ENCODE measurements around the gene ZCCHC24.

The ZCCHC24 gene

GRCh38 chr10:79367426-79368189 lies 77.8 kb downstream of the ZCCHC24 start:
- H3K9ac ChIP-seq: no peak overlapping the region
- H3K79me2 ChIP-seq (ENCODE audit: insufficient read depth, low read depth): no peaks in the 10 kb centered on the region
- no peak overlapping the region for H3K4me2 ChIP-seq
- no peak for TF ChIP-seq CTCF (conservative IDR thresholded peaks at IDR 0.05; ENCODE audit: low read depth, low read length)
- H3K27me3 ChIP-seq (ENCODE audit: insufficient read depth, low read depth): no peaks in the 10 kb centered on the region
- no peaks in the 10 kb centered on the region for H3K36me3 ChIP-seq (ENCODE audit: insufficient read depth)
- no peak overlapping the region for H2AFZ ChIP-seq (ENCODE audit: low read depth)
- H3K4me1 ChIP-seq (ENCODE audit: low read depth, poor library complexity, severe bottlenecking): peaks cover under 1% of the 10 kb centered on the region
- no peaks in the 10 kb centered on the region for H4K20me1 ChIP-seq (ENCODE audit: insufficient read depth)
- H3K27ac ChIP-seq: no peak overlapping the region
- no peak overlapping the region for H3K4me3 ChIP-seq (IDR thresholded peaks at IDR 0.05; ENCODE audit: insufficient read depth, low read depth, low read length)

- Histone ChIP-seq H4K20me1 (ENCODE audit: insufficient read depth) (no peaks in the 10 kb centered on the region), H3K9ac (no peak overlapping the region), H3K79me2 (ENCODE audit: insufficient read depth, low read depth) (no peaks in the 10 kb centered on the region), H3K4me3 (IDR thresholded peaks at IDR 0.05; ENCODE audit: insufficient read depth, low read depth, low read length) (no peak overlapping the region), H2AFZ (ENCODE audit: low read depth) (no peak overlapping the region), H3K36me3 (ENCODE audit: insufficient read depth) (no peaks in the 10 kb centered on the region), H3K4me2 (no peak overlapping the region), H3K27ac (no peak overlapping the region), H3K27me3 (ENCODE audit: insufficient read depth, low read depth) (no peaks in the 10 kb centered on the region), H3K4me1 (ENCODE audit: low read depth, poor library complexity, severe bottlenecking) (no peaks in the 10 kb centered on the region)
- no peak for TF ChIP-seq CTCF (conservative IDR thresholded peaks at IDR 0.05; ENCODE audit: low read depth, low read length)
These were observed 83.6 kb downstream of the ZCCHC24 start for GRCh38 chr10:79361726-79362397.

- Histone ChIP-seq H3K4me1 (ENCODE audit: low read depth, poor library complexity, severe bottlenecking) (no peaks in the 10 kb centered on the region), H3K36me3 (ENCODE audit: insufficient read depth) (no peaks in the 10 kb centered on the region), H4K20me1 (ENCODE audit: insufficient read depth) (no peaks in the 10 kb centered on the region), H2AFZ (ENCODE audit: low read depth) (no peak overlapping the region), H3K4me3 (IDR thresholded peaks at IDR 0.05; ENCODE audit: insufficient read depth, low read depth, low read length) (no peak overlapping the region), H3K27ac (no peak overlapping the region), H3K4me2 (no peak overlapping the region), H3K79me2 (ENCODE audit: insufficient read depth, low read depth) (no peaks in the 10 kb centered on the region), H3K27me3 (ENCODE audit: insufficient read depth, low read depth) (no peaks in the 10 kb centered on the region), H3K9ac (no peak overlapping the region)
- no peak for TF ChIP-seq CTCF (conservative IDR thresholded peaks at IDR 0.05; ENCODE audit: low read depth, low read length)
These were observed 84.7 kb downstream of the ZCCHC24 start for GRCh38 chr10:79360499-79361342.

DNA sequence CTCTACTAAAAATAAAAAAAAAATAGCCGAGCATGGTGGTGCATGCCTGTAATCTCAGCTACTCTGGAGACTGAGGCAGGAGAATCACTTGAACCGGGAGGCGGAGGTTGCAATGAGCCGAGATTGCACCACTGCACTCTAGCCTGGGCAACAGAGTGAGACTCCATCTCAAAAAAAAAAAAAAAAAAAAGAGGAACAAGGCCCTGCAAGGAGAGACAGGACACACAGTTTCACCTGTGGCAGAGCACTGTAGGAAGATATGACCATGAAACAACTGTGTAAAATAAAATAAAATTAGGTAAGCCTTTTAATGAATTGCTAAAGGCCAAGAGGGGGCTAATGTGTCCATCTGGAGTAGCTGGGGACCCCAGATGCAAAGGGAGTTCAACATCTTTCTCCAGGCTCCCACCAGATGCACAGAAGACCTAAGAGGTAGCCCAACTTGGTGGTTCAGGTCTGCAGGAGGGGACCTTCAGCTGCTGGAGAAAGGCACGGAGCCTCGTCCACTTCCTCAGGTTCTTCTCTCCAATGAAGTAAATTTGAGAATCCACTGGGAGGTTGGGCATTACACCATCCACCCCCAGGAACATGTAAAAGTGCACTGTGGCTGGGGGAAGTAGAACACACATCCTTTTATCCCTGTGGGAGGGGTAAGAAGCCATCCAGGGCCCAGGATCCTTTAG lies 85.5 kb downstream of the ZCCHC24 start:
- Histone ChIP-seq H3K4me1 (ENCODE audit: low read depth, poor library complexity, severe bottlenecking) (no peaks in the 10 kb centered on the region), H4K20me1 (ENCODE audit: insufficient read depth) (no peaks in the 10 kb centered on the region), H2AFZ (ENCODE audit: low read depth) (no peak overlapping the region), H3K27me3 (ENCODE audit: insufficient read depth, low read depth) (no peaks in the 10 kb centered on the region), H3K4me2 (no peak overlapping the region), H3K27ac (no peak overlapping the region), H3K36me3 (ENCODE audit: insufficient read depth) (no peaks in the 10 kb centered on the region), H3K4me3 (IDR thresholded peaks at IDR 0.05; ENCODE audit: insufficient read depth, low read depth, low read length) (no peak overlapping the region), H3K9ac (no peak overlapping the region), H3K79me2 (ENCODE audit: insufficient read depth, low read depth) (no peaks in the 10 kb centered on the region)
- no peak for TF ChIP-seq CTCF (conservative IDR thresholded peaks at IDR 0.05; ENCODE audit: low read depth, low read length)
